Measurements from ENCODE around the gene TNP2.
"Not testable (repeated sequence)": the region's sequence is repeated elsewhere in the genome, so short reads cannot be mapped to it uniquely, and the experiment has no call there.

TNP2 gene

GRCh38 chr16:11302977-11303376 lies 33.9 kb upstream of the TNP2 start:
- CTCF ChIA-PET: no interaction called here

GRCh38 chr16:11301645-11302501 lies 32.7 kb upstream of the TNP2 start:
- ChIA-PET CTCF (interaction anchor here (1.1 kb wide), 1 partner anchor 22 kb away, joined by 3 read pairs; no protein-coding TSS in a partner anchor), POLR2A (no interaction called here)
- H3K4me3 ChIP-seq (ENCODE audit: low read depth, low read length): no peak overlapping the region
- no peak for TF ChIP-seq CTCF (IDR thresholded peaks at IDR 0.05; ENCODE audit: insufficient read depth, low read length, missing control alignments)
- no peak for DNase-seq (ENCODE audit: low read depth, low spot score)

More at GRCh38 chr16:11302977-11303376, 33.9 kb upstream of the TNP2 start:
- POLR2A ChIA-PET: no interaction called here
- TF ChIP-seq CTCF (IDR thresholded peaks at IDR 0.05; ENCODE audit: insufficient read depth, low read length, missing control alignments): no peak
- no peak overlapping the region for H3K4me3 ChIP-seq (ENCODE audit: low read depth, low read length)
- DNase-seq (ENCODE audit: low read depth, low spot score): no peak

GRCh38 chr16:11300560-11300892 lies 31.4 kb upstream of the TNP2 start:
- ChIA-PET POLR2A (no interaction called here), CTCF (interaction anchor here (0.7 to 1.1 kb wide), 2 partner anchors 8 to 45 kb away, joined by 3 read pairs; no protein-coding TSS in a partner anchor)
- no peak for TF ChIP-seq CTCF (IDR thresholded peaks at IDR 0.05; ENCODE audit: insufficient read depth, low read length, missing control alignments)
- DNase-seq (ENCODE audit: low read depth, low spot score): no peak
- H3K4me3 ChIP-seq (ENCODE audit: low read depth, low read length): no peak overlapping the region

GRCh38 chr16:11299865-11300559 lies 30.9 kb upstream of the TNP2 start:
- TF ChIP-seq CTCF (IDR thresholded peaks at IDR 0.05; ENCODE audit: insufficient read depth, low read length, missing control alignments): no peak
- DNase-seq (ENCODE audit: low read depth, low spot score): no peak
- POLR2A ChIA-PET: no interaction called here
- CTCF ChIA-PET: interaction anchor here (0.7 to 2.1 kb wide), 3 partner anchors 8 to 335 kb away, joined by 3 to 6 read pairs (median 3); no protein-coding TSS in a partner anchor
- H3K4me3 ChIP-seq (ENCODE audit: low read depth, low read length): no peak overlapping the region

GRCh38 chr16:11298950-11299547 lies 29.9 kb upstream of the TNP2 start:
- DNase-seq (ENCODE audit: low read depth, low spot score); H3K4me3 ChIP-seq (ENCODE audit: low read depth, low read length); POLR2A ChIA-PET: not testable (repeated sequence)
- CTCF ChIA-PET: interaction anchor here (2.1 kb wide), 1 partner anchor 334 kb away, joined by 6 read pairs; no protein-coding TSS in a partner anchor

GRCh38 chr16:11298143-11298900 lies 29.2 kb upstream of the TNP2 start:
- H3K4me3 ChIP-seq (ENCODE audit: low read depth, low read length): no peak overlapping the region
- ChIA-PET POLR2A (interaction anchor here (1.1 to 1.2 kb wide), 2 partner anchors 30 to 42 kb away, joined by 3 to 6 read pairs; partner anchors contain the start of gene SOCS1), CTCF (interaction anchor here (0.7 to 2.1 kb wide), 4 partner anchors 41 to 335 kb away, joined by 3 to 6 read pairs (median 3); no protein-coding TSS in a partner anchor)
- no peak for TF ChIP-seq CTCF (IDR thresholded peaks at IDR 0.05; ENCODE audit: insufficient read depth, low read length, missing control alignments)
- DNase-seq (ENCODE audit: low read depth, low spot score): no peak
